ENCODE results near the gene CD40. TPM values are rescaled to one million over a fixed set of nuclear protein-coding genes. Genes with fewer than 3 reads are reported as not detected.

The CD40 gene
- polyA plus RNA-seq, 2 of the 4 experiments (the other 2 are of a cell fraction): 4.9 to 5.2 TPM

- TF ChIP-seq BCL3 (IDR thresholded peaks at IDR 0.05) (no peak), RARB (CRISPR knock-in tag; IDR thresholded peaks at IDR 0.05) (no peak), CHD2 (IDR thresholded peaks at IDR 0.05; ENCODE audit: low read length, partially characterized antibody) (no peak), CTCF (IDR thresholded peaks at IDR 0.05) (peak; percentile 68), KDM1A (IDR thresholded peaks at IDR 0.05; ENCODE audit: low read depth) (no peak), SMC3 (IDR thresholded peaks at IDR 0.05) (peak; percentile 80), TP53 (CRISPR knock-in tag; IDR thresholded peaks at IDR 0.05) (no peak), MYC (IDR thresholded peaks at IDR 0.05; ENCODE audit: borderline replicate concordance, low read length) (no peak), RAD21 (conservative IDR thresholded peaks at IDR 0.05 in 1 of 2, IDR thresholded peaks at IDR 0.05 in 1 of 2) (peak; percentile 52 to 62), JUNB (IDR thresholded peaks at IDR 0.05) (no peak), HOXA7 (CRISPR knock-in tag; IDR thresholded peaks at IDR 0.05) (no peak), FOSL2 (IDR thresholded peaks at IDR 0.05) (no peak), FOSL2 (CRISPR knock-in tag; IDR thresholded peaks at IDR 0.05) (no peak), ZC3H11A (IDR thresholded peaks at IDR 0.05) (no peak), E2F6 (IDR thresholded peaks at IDR 0.05; ENCODE audit: borderline replicate concordance, low read depth) (no peak), CBX8 (IDR thresholded peaks at IDR 0.05) (no peak), CBX2 (IDR thresholded peaks at IDR 0.05; ENCODE audit: borderline replicate concordance, low read depth) (no peak), NFE2L2 (conservative IDR thresholded peaks at IDR 0.05; ENCODE audit: low read length) (no peak), HEYL (CRISPR knock-in tag; IDR thresholded peaks at IDR 0.05) (no peak), USF2 (IDR thresholded peaks at IDR 0.05) (no peak)
- ChIA-PET CTCF (interaction anchor here (0.7 to 6.4 kb wide), 34 partner anchors 8 to 237 kb away, joined by 3 to 72 read pairs (median 5); no protein-coding TSS in a partner anchor), POLR2A (no interaction called here)
- Histone ChIP-seq H3K27ac (peak overlapping the region in 1 of 2 experiments; percentile 56; a peak in 1 of 6 replicates), H3K4me2 (peak overlapping the region; percentile 77), H3K4me1 (no peaks in the 10 kb centered on the region), H3K4me3 (peak overlapping the region; percentile 31; the same call in 1 of the 3 replicates), H3K9me3 (no peaks in the 10 kb centered on the region)
- peak; percentile 75 to 87 for DNase-seq (ENCODE audit: low read depth in 1 of 2, low spot score in 1 of 2)
- WGBS (ENCODE audit: missing lambda C conversion rate): 40% methylated on average over 32 of the region's 77 CpGs
- ATAC-seq: peak; percentile 84 to 96
- no peak for FAIRE-seq
These were observed 56.5 kb downstream of the CD40 start for GRCh38 chr20:46174469-46175126.

- no peaks in the 10 kb centered on the region for H3K9me3 ChIP-seq
- peak overlapping the region; percentile 77 for H3K4me2 ChIP-seq
- peak; percentile 92 for TF ChIP-seq CHD4 (IDR thresholded peaks at IDR 0.05; ENCODE audit: borderline replicate concordance)
- TF ChIP-seq PHF8 (IDR thresholded peaks at IDR 0.05; ENCODE audit: borderline replicate concordance, low read depth): no peak
- peak; percentile 57 for TF ChIP-seq ZFP36 (IDR thresholded peaks at IDR 0.05; ENCODE audit: borderline replicate concordance, partially characterized antibody)
- TF ChIP-seq NFE2L2 (conservative IDR thresholded peaks at IDR 0.05; ENCODE audit: low read length): no peak
- TF ChIP-seq KDM1A (IDR thresholded peaks at IDR 0.05; ENCODE audit: low read depth): peak; percentile 69
- no peak for TF ChIP-seq POLR2AphosphoS2 (conservative IDR thresholded peaks at IDR 0.05; ENCODE audit: low read length)
- TF ChIP-seq EP300 (IDR thresholded peaks at IDR 0.05): no peak
- H3K27ac ChIP-seq: no peak overlapping the region
- DNase-seq (ENCODE audit: low read depth in 1 of 2, low spot score in 1 of 2) (no peak), ATAC-seq (no peak), FAIRE-seq (no peak)
- H3K4me3 ChIP-seq: peak overlapping the region; percentile 31; the same call in 1 of the 3 replicates
- POLR2A ChIA-PET: no interaction called here
- H3K4me1 ChIP-seq: no peaks in the 10 kb centered on the region
- CTCF ChIA-PET: interaction anchor here (0.7 to 6.4 kb wide), 29 partner anchors 9 to 237 kb away, joined by 3 to 72 read pairs (median 5); no protein-coding TSS in a partner anchor
- WGBS (ENCODE audit: missing lambda C conversion rate): 30% methylated on average over 4 of the region's 4 CpGs
These were observed 57.0 kb downstream of the CD40 start for GRCh38 chr20:46175127-46175494.

All from A549 (cell line).